Osteocyte (in vitro differentiated cells): ENCODE measurements around the gene FRYL. TPM values are rescaled to one million over a fixed set of nuclear protein-coding genes. Genes with fewer than 3 reads are reported as not detected.
"Not testable (repeated sequence)": the region's sequence is repeated elsewhere in the genome, so short reads cannot be mapped to it uniquely, and the experiment has no call there.

Experiments
- DNase-seq: peaks from one replicate; pipeline ENCODE4 v3.0.0; 2021; ENCODE audit warnings: mixed read lengths; ENCODE audit not compliant: unreplicated experiment; ENCODE audit errors: extremely low spot score
- H3K27ac Mint-ChIP-seq: one replicate; pipeline ENCODE4 v1.8.0; 2021; ENCODE audit warnings: mild to moderate bottlenecking, mixed read lengths; ENCODE audit not compliant: unreplicated experiment
- H3K27me3 Mint-ChIP-seq: one replicate; pipeline ENCODE4 v1.8.0; 2021; ENCODE audit warnings: mixed read lengths; ENCODE audit not compliant: unreplicated experiment
- H3K36me3 Mint-ChIP-seq: one replicate; pipeline ENCODE4 v1.8.0; 2021; ENCODE audit warnings: mixed read lengths; ENCODE audit not compliant: unreplicated experiment
- H3K4me1 Mint-ChIP-seq: one replicate; pipeline ENCODE4 v1.8.0; 2021; ENCODE audit warnings: mixed read lengths; ENCODE audit not compliant: unreplicated experiment
- H3K4me3 Mint-ChIP-seq: one replicate; pipeline ENCODE4 v1.8.0; 2021; ENCODE audit warnings: mild to moderate bottlenecking, moderate library complexity, mixed read lengths; ENCODE audit not compliant: unreplicated experiment
- H3K9me3 Mint-ChIP-seq: one replicate; pipeline ENCODE4 v1.8.0; 2021; ENCODE audit warnings: mixed read lengths; ENCODE audit not compliant: unreplicated experiment
- total RNA-seq: library from RNA; stranded (reverse); gene quantifications from 2 replicates; pipeline ENCODE4 v1.2.1, GENCODE V29; 2021
- TF ChIP-seq, protein P1 (sequence below): fragments of 200-600 bp; sonication (generic); IDR thresholded peaks from 2 replicates; pipeline ENCODE4 v1.5.0; 2021; ENCODE audit warnings: antibody characterized with exemption, mild to moderate bottlenecking, moderate library complexity

Gene FRYL
- total RNA-seq, 1 donor from 2014 or later, result 61.9 TPM

DNA sequence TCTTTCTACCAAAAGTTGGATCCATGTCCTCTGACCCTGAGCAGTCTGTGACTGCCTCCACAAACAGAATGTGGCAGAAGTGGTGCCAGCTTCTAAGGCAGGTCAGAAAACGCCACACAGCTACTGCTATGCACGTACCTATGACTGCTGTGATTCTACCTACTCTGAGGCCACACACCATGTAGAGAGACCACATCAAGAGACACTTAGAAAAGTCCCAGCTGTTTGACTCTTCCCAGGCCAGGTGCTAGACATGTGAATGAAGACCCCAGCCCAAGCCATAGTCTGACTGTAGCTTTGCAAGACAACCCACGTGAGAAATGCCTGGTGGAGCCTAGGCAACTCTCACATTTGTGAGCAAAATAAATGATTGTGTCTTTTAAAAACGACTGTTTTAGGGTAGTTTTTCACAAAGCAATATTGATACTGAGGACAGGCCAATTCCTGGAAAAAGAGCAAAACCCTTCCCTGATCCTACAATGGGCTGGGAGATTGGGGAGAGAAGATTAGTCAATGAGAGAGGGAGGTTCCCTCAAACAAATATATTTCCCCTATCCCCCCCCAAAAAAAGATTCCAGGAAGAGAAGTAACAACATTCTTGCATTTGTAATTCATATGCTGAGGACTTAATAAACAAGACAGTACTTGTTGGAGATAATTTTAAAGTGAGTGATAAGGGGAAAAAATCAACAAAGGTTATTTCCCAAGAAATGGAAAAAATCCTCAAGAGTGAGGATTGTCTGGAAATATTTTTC is 33.3 kb downstream of the FRYL start:
- Mint-ChIP-seq H3K36me3 (peaks cover 2% of the 10 kb centered on the region), H3K9me3 (no peaks in the 10 kb centered on the region), H3K4me3 (no peak overlapping the region), H3K27me3 (no peaks in the 10 kb centered on the region), H3K4me1 (peaks cover 5% of the 10 kb centered on the region), H3K27ac (no peak overlapping the region)
- DNase-seq, result no peak
- TF ChIP-seq, protein P1, sequence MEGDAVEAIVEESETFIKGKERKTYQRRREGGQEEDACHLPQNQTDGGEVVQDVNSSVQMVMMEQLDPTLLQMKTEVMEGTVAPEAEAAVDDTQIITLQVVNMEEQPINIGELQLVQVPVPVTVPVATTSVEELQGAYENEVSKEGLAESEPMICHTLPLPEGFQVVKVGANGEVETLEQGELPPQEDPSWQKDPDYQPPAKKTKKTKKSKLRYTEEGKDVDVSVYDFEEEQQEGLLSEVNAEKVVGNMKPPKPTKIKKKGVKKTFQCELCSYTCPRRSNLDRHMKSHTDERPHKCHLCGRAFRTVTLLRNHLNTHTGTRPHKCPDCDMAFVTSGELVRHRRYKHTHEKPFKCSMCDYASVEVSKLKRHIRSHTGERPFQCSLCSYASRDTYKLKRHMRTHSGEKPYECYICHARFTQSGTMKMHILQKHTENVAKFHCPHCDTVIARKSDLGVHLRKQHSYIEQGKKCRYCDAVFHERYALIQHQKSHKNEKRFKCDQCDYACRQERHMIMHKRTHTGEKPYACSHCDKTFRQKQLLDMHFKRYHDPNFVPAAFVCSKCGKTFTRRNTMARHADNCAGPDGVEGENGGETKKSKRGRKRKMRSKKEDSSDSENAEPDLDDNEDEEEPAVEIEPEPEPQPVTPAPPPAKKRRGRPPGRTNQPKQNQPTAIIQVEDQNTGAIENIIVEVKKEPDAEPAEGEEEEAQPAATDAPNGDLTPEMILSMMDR, result no peak

- H3K27ac Mint-ChIP-seq, DNase-seq, H3K36me3 Mint-ChIP-seq, H3K27me3 Mint-ChIP-seq, H3K4me3 Mint-ChIP-seq, H3K4me1 Mint-ChIP-seq, H3K9me3 Mint-ChIP-seq: not testable (repeated sequence)
These were observed 34.9 kb downstream of the FRYL start for GRCh38 chr4:48745223-48745622.

DNA sequence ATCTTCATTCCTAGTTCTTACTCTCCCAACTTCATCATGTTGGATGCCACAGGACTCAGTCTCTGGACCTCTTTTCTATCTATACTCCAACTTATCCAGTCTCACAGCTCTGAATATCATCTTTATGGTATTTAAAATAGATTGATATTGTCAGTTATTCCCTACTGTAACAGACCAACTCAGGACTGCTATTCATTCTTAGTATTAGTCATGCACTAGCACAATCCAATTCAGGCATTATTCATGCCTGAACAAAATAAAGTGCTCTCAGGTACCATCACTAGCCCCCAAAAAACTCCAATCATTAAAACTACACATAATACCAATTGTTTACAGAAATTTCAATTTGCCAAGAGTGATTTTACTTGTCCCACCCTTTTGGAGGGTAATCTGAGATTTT is 37.7 kb downstream of the FRYL start:
- Mint-ChIP-seq H3K4me3 (no peak overlapping the region), H3K36me3 (peaks cover 2% of the 10 kb centered on the region), H3K9me3 (peaks cover 8% of the 10 kb centered on the region), H3K4me1 (peaks cover 4% of the 10 kb centered on the region), H3K27me3 (no peaks in the 10 kb centered on the region), H3K27ac (no peak overlapping the region)
- no peak for DNase-seq
- TF ChIP-seq, protein P1, result no peak

DNA sequence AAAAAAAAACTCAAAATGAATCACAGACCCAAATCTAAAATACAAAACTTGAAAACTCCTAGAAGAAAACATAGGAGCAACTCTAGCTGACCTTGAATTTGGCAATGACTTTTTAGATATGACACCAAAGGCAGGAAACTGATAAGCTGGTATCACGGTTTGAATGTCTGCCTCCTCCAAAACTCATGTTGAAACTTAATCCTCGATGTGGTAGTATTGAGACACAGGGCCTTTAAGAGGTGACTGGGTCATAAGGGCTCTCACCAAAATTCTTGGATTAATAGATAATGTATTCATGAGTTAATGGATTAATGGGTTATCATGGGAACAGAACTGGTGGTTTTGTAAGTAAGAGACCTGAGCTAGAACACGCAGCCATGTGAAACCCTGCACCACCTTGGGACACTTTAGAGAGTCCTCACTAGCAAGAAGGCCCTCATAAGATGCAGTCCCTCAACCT is 40.5 kb downstream of the FRYL start:
- TF ChIP-seq, protein P1, result no peak
- Mint-ChIP-seq H3K4me1 (peaks cover 4% of the 10 kb centered on the region), H3K27me3 (no peaks in the 10 kb centered on the region), H3K27ac (no peak overlapping the region), H3K9me3 (peaks cover 8% of the 10 kb centered on the region), H3K36me3 (peaks cover 2% of the 10 kb centered on the region), H3K4me3 (no peak overlapping the region)
- no peak for DNase-seq

DNA sequence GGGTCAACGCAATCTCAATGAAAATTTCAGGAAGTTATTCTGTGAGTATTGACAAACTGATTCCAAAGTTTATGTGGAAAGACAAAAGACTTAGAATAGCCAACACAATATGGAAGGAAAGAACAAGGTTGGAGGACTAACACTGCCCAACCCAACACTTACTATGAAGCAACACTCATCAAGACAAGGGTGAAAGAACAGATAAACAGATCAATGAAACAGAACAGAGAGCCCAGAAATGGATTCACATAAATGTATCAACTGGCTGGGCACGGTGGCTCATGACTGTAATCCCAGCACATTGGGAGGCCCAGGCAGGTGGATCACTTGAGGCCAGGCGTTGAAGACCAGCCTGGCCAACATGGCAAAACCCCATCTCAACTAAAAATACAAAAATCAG is 41.2 kb downstream of the FRYL start:
- H3K4me3 Mint-ChIP-seq, result no peak overlapping the region
- no peak overlapping the region for H3K27ac Mint-ChIP-seq
- no peak for DNase-seq

DNA sequence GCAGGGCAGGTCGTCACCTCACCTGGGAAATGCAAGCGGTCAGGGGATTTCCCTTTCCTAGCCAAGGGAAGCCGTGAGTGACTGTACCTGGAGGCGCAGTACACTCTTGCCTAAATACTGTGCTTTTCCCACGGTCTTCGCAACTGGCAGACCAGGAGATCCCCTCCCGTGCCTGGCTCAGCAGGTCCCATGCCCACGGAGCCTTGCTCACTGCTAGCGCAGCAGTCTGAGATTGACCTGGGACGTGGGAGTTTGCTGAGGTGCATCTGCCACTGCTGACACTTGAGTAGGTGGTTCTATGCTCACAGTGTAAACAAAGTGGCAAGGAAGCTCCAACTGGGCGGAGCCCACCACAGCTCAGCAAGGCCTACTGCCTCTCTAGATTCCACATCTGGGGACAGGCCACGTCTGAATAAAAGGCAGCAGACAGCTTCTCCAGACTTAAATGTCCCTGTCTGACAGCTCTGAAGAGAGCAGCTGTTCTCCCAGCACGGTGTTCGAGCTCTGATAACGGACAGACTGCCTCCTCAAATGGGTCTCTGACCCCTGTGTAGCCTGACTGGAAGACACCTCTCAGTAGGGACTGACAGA is 51.1 kb downstream of the FRYL start:
- H3K27me3 Mint-ChIP-seq, H3K36me3 Mint-ChIP-seq, H3K9me3 Mint-ChIP-seq, H3K4me3 Mint-ChIP-seq, H3K27ac Mint-ChIP-seq, DNase-seq: not testable (repeated sequence)
- H3K4me1 Mint-ChIP-seq, result peaks cover 42% of the 10 kb centered on the region

More for the DNA sequence above, 41.2 kb downstream of the FRYL start:
- TF ChIP-seq, protein P1, result no peak
- H3K4me1 Mint-ChIP-seq, result peaks cover 4% of the 10 kb centered on the region
- peaks cover 2% of the 10 kb centered on the region for H3K36me3 Mint-ChIP-seq
- H3K9me3 Mint-ChIP-seq, result peaks cover 8% of the 10 kb centered on the region
- H3K27me3 Mint-ChIP-seq, result no peaks in the 10 kb centered on the region
